OCI-LY7 (cell line): ENCODE results near the gene HAGHL. TPM values are rescaled to one million over a fixed set of nuclear protein-coding genes. Genes with fewer than 3 reads are reported as not detected.
A peak's percentile ranks its signal among the peaks of the same experiment; 100 is the strongest.

Experiments
- BruUV-seq: library from RNA; stranded (reverse); fragments of 400-500 nt; replicated peaks from 2 replicates; lab custom pipeline; 2021; lab: Mats Ljungman, UMichigan
- CTCF ChIA-PET: fragments of 300-600 bp; sonication (Branson Sonifier 250); formaldehyde crosslinking; loops from one replicate; lab custom pipeline; 2022; ENCODE audit warnings: antibody characterized with exemption; ENCODE audit not compliant: unreplicated experiment; lab: Charles Lee
- POLR2A ChIA-PET: fragments of 300-600 bp; sonication (Branson Sonifier 250); formaldehyde crosslinking; loops from one replicate; lab custom pipeline; 2022; ENCODE audit warnings: antibody characterized with exemption; lab: Charles Lee
- DNase-seq: peaks from one replicate; pipeline ENCODE4 v3.0.0-alpha.2; 2015; ENCODE audit warnings: low spot score
- H2AFZ ChIP-seq: fragments of 200-600 bp; sonication (generic), shearing (Covaris generic); 2 replicates; pipeline ENCODE4 v1.6.1; 2014; ENCODE audit warnings: mild to moderate bottlenecking, antibody characterized with exemption, low read length, moderate library complexity
- H3K27ac ChIP-seq: fragments of 200-600 bp; sonication (generic); 2 replicates; pipeline ENCODE4 v1.5.1; 2014; ENCODE audit warnings: mixed run types, low read depth, mild to moderate bottlenecking, moderate library complexity, low read length, inconsistent platforms; ENCODE audit not compliant: poor library complexity, severe bottlenecking
- H3K36me3 ChIP-seq: fragments of 200-600 bp; sonication (generic); 2 replicates; pipeline ENCODE4 v1.6.1; 2014; ENCODE audit warnings: mild to moderate bottlenecking, antibody characterized with exemption, low read length, moderate library complexity, mixed read lengths; ENCODE audit not compliant: insufficient read depth
- H3K4me1 ChIP-seq: fragments of 200-600 bp; sonication (generic); 2 replicates; pipeline ENCODE4 v1.5.1; 2014; ENCODE audit warnings: mild to moderate bottlenecking, low read length; ENCODE audit not compliant: insufficient read depth, poor library complexity, severe bottlenecking
- H3K4me2 ChIP-seq: fragments of 200-600 bp; sonication (generic); 2 replicates; pipeline ENCODE4 v1.6.1; 2014; ENCODE audit warnings: mild to moderate bottlenecking, low read length
- H3K4me3 ChIP-seq: fragments of 200-600 bp; sonication (generic); 2 replicates; pipeline ENCODE4 v1.5.1; 2014; ENCODE audit warnings: mild to moderate bottlenecking, low read depth, low read length; ENCODE audit not compliant: poor library complexity, severe bottlenecking
- H3K79me2 ChIP-seq: fragments of 200-600 bp; sonication (generic); 2 replicates; pipeline ENCODE4 v1.6.1; 2016; ENCODE audit warnings: low read depth, mild to moderate bottlenecking, low read length, moderate library complexity, mixed read lengths; ENCODE audit not compliant: insufficient read depth
- H3K9me2 ChIP-seq: fragments of 200-600 bp; sonication (generic); 2 replicates; pipeline ENCODE4 v1.6.1; 2016; ENCODE audit warnings: mild to moderate bottlenecking, low read length, mixed read lengths; ENCODE audit not compliant: insufficient read depth
- H3K9me3 ChIP-seq: fragments of 200-600 bp; sonication (generic); 2 replicates; pipeline ENCODE4 v1.6.1; 2014; ENCODE audit warnings: mild to moderate bottlenecking, mixed run types, low read length, mixed read lengths
- H4K20me1 ChIP-seq: fragments of 200-600 bp; sonication (generic); 2 replicates; pipeline ENCODE4 v1.6.1; 2014; ENCODE audit warnings: mild to moderate bottlenecking, antibody characterized with exemption, low read length, moderate library complexity, mixed read lengths; ENCODE audit not compliant: insufficient read depth
- CTCF ChIP-seq: fragments of 200-600 bp; sonication (generic); conservative IDR thresholded peaks from 2 replicates; pipeline ENCODE4 v1.5.1; 2014; ENCODE audit warnings: mild to moderate bottlenecking, antibody characterized with exemption, low read length, moderate library complexity, mixed read lengths
- EZH2phosphoT487 ChIP-seq: fragments of 200-600 bp; sonication (generic); IDR thresholded peaks from 2 replicates; pipeline ENCODE4 v1.6.1; 2018; ENCODE audit warnings: low read depth, borderline replicate concordance, mild to moderate bottlenecking, mixed run types, antibody characterized with exemption, low read length, moderate library complexity, mixed read lengths
- intact Hi-C: fragments of 100-400 bp; cut with micrococcal nuclease; formaldehyde crosslinking; loops from one replicate; pipeline ENCODE4 v1.10.0; 2022; ENCODE audit not compliant: unreplicated experiment
- total RNA-seq, 2 experiments: library from RNA; depleted of rRNA in 1 of 2; stranded (reverse); fragments of >200 nt in 1 of 2; shearing (Covaris generic) in 1 of 2; gene quantifications; 2 replicates each; pipeline ENCODE4 v1.2.3, GENCODE V29; 2014 to 2022

HAGHL gene
- total RNA-seq, 2 experiments from 2014 or later, result 30.8 to 57.9 TPM

DNA sequence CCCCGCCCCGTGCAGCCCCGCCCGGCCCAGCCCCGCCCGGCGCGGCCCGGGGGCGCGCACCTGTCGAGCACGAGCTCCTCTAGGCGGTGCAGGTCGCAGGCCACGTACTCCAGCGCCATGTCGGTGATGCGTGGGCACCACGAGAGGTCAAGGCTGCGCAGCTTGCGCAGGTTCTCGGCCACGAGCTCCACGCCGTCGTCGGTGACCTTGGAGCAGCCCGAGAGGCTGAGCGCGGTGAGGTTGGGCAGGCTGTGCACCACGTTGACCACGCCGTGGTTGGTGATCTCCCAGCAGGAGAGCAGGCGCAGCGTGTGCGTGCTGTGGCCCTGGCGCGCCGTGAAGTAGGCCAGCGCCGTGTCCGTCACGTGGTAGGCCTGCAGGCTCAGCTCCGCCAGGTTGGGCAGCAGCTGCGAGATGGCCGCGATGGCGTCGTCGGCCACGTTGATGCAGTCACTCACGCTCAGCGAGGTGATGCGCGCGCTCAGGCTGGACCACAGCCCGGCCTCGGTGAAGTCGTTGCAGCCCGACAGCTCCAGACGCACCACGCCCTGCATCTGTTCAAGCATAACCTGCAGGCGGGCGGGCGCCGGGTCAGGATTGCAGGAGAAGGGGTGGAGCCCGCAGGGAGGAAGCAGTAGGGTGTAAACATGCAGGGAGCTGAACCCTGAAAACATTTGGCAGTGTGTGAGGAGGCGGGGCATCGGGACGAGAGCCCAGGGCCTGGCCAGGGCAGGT, 31.4 kb upstream of the HAGHL start:
- no peaks in the 10 kb centered on the region for H3K79me2 ChIP-seq
- no peaks in the 10 kb centered on the region for H4K20me1 ChIP-seq
- ChIA-PET CTCF (no interaction called here), POLR2A (no interaction called here)
- H3K4me2 ChIP-seq, result peak overlapping the region; percentile 53; the same call in 1 of the 2 replicates
- H2AFZ ChIP-seq, result no peak overlapping the region
- intact Hi-C loops, result no loop called here
- H3K36me3 ChIP-seq, result no peaks in the 10 kb centered on the region
- no peak overlapping the region for H3K27ac ChIP-seq
- DNase-seq, result no peak
- no peaks in the 10 kb centered on the region for H3K9me3 ChIP-seq
- H3K4me1 ChIP-seq, result peaks cover 14% of the 10 kb centered on the region
- TF ChIP-seq CTCF (no peak), EZH2phosphoT487 (no peak)
- no peaks in the 10 kb centered on the region for H3K9me2 ChIP-seq
- H3K4me3 ChIP-seq, result no peak overlapping the region
- BruUV-seq, result no TSS peak

DNA sequence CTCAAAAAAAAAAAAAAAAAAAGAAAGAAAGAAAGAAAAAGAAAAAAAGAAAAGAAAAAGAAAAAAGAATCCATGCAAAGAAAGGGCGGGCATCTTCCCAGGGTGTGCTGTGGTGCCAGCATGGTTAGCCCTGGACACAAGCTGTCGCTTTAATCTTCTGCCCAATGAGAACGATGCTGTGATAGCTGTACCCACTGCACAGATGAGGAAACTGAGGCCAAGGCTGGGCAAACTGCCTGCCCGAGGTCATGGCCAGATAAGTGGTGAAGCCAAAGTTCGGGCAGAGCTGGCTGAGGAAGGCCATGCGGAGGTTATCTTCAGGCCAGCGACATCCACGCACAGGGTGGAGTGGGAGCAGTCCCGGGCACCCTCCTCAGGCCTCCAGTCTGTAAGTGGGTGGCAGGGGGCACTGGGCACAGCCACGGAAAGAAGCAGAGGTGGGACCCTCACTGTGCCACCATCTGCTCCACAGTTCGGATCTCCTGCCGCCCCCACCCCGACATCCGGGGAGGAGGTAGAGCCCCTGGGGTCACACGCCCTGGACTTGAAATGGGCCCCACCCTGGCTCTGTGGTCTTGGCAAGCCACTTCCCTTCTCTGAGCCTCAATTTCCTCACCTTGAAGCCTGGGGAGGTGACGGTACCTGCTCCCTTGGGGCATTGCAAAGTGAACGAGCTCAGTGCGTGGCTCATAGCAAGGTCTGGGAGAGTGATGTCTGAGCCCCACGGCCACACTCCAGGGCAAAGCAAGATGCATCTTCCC, 27.8 kb upstream of the HAGHL start:
- Histone ChIP-seq H2AFZ (no peak overlapping the region), H3K4me2 (no peak overlapping the region), H3K27ac (no peak overlapping the region), H3K9me2 (no peaks in the 10 kb centered on the region), H3K79me2 (no peaks in the 10 kb centered on the region), H3K36me3 (no peaks in the 10 kb centered on the region), H4K20me1 (no peaks in the 10 kb centered on the region), H3K4me1 (peaks cover 10% of the 10 kb centered on the region), H3K9me3 (no peaks in the 10 kb centered on the region), H3K4me3 (no peak overlapping the region)
- CTCF ChIA-PET, result no interaction called here
- POLR2A ChIA-PET, result no interaction called here
- no peak for DNase-seq
- no TSS peak for BruUV-seq
- TF ChIP-seq CTCF (no peak), EZH2phosphoT487 (no peak)
- intact Hi-C loops, result no loop called here
